Activated CD4-positive, alpha-beta T cell treated with anti-CD3 and anti-CD28 coated beads, Interleukin-2, amount 10 ng/mL, durations not matched to agents 24 days and 14 days (primary cell): ENCODE data around the gene RPL27. TPM values are rescaled to one million over a fixed set of nuclear protein-coding genes. Genes with fewer than 3 reads are reported as not detected.

Experiments used
- DNase-seq: peaks from one replicate; pipeline ENCODE4 v3.0.0; 2022
- H3K27ac Mint-ChIP-seq: one replicate; pipeline ENCODE4 v1.8.0; 2022; ENCODE audit warnings: mild to moderate bottlenecking, mixed read lengths
- H3K27me3 Mint-ChIP-seq: one replicate; pipeline ENCODE4 v1.8.0; 2022; ENCODE audit warnings: mixed read lengths
- H3K36me3 Mint-ChIP-seq: one replicate; pipeline ENCODE4 v1.8.0; 2022; ENCODE audit warnings: low read depth, mild to moderate bottlenecking, mixed read lengths
- H3K4me1 Mint-ChIP-seq: one replicate; pipeline ENCODE4 v1.8.0; 2021; ENCODE audit warnings: mixed read lengths
- H3K4me3 Mint-ChIP-seq: one replicate; pipeline ENCODE4 v1.8.0; 2022; ENCODE audit warnings: mild to moderate bottlenecking, moderate library complexity, mixed read lengths
- H3K9me3 Mint-ChIP-seq: one replicate; pipeline ENCODE4 v1.8.0; 2021; ENCODE audit warnings: mixed read lengths
- intact Hi-C: fragments of 100-400 bp; cut with micrococcal nuclease; formaldehyde crosslinking; loops from one replicate; pipeline ENCODE4 v1.15.1; 2023
- total RNA-seq: library from RNA; stranded (reverse); gene quantifications from 2 replicates; pipeline ENCODE4 v1.2.3, GENCODE V29; 2022

RPL27 gene
- total RNA-seq, 1 donor from 2014 or later, result 1,206 TPM

- H3K36me3 Mint-ChIP-seq, result no peaks in the 10 kb centered on the region
Observed at GRCh38 chr17:43031666-43032065, 33.4 kb downstream of the RPL27 start.

GRCh38 chr17:43033948-43034881 is 36.0 kb downstream of the RPL27 start:
- no peak for DNase-seq
- Mint-ChIP-seq H3K9me3 (no peaks in the 10 kb centered on the region), H3K4me3 (no peak overlapping the region), H3K27ac (no peak overlapping the region), H3K36me3 (no peaks in the 10 kb centered on the region), H3K27me3 (no peaks in the 10 kb centered on the region), H3K4me1 (no peaks in the 10 kb centered on the region)
- intact Hi-C loops, result no loop called here

More at GRCh38 chr17:43031666-43032065, 33.4 kb downstream of the RPL27 start:
- Mint-ChIP-seq H3K27ac (no peak overlapping the region), H3K4me3 (no peak overlapping the region), H3K9me3 (no peaks in the 10 kb centered on the region), H3K27me3 (peaks cover 1% of the 10 kb centered on the region), H3K4me1 (no peaks in the 10 kb centered on the region)
- intact Hi-C loops, result no loop called here
- no peak for DNase-seq

GRCh38 chr17:43034894-43035293 is 36.7 kb downstream of the RPL27 start:
- Mint-ChIP-seq H3K36me3 (no peaks in the 10 kb centered on the region), H3K27ac (no peak overlapping the region), H3K9me3 (no peaks in the 10 kb centered on the region), H3K27me3 (no peaks in the 10 kb centered on the region), H3K4me3 (no peak overlapping the region), H3K4me1 (no peaks in the 10 kb centered on the region)
- DNase-seq, result no peak
- intact Hi-C loops, result no loop called here

- H3K4me3 Mint-ChIP-seq, result no peak overlapping the region
- DNase-seq, result no peak
- peaks cover 12% of the 10 kb centered on the region for H3K36me3 Mint-ChIP-seq
- no peak overlapping the region for H3K27ac Mint-ChIP-seq
- H3K27me3 Mint-ChIP-seq, result no peaks in the 10 kb centered on the region
- intact Hi-C loops, result no loop called here
- no peaks in the 10 kb centered on the region for H3K4me1 Mint-ChIP-seq
- no peaks in the 10 kb centered on the region for H3K9me3 Mint-ChIP-seq
Observed at GRCh38 chr17:43039646-43040045, 41.4 kb downstream of the RPL27 start.

- H3K4me3 Mint-ChIP-seq, result no peak overlapping the region
- H3K36me3 Mint-ChIP-seq, result peaks cover 20% of the 10 kb centered on the region
- H3K27ac Mint-ChIP-seq, result no peak overlapping the region
- intact Hi-C loops, result no loop called here
- no peak for DNase-seq
- H3K27me3 Mint-ChIP-seq, result no peaks in the 10 kb centered on the region
- H3K9me3 Mint-ChIP-seq, result no peaks in the 10 kb centered on the region
- no peaks in the 10 kb centered on the region for H3K4me1 Mint-ChIP-seq
Observed at GRCh38 chr17:43040655-43041054, 42.4 kb downstream of the RPL27 start.

GRCh38 chr17:43042025-43042628 is 43.9 kb downstream of the RPL27 start:
- Mint-ChIP-seq H3K27me3 (no peaks in the 10 kb centered on the region), H3K4me1 (no peaks in the 10 kb centered on the region), H3K4me3 (no peak overlapping the region), H3K27ac (no peak overlapping the region), H3K9me3 (no peaks in the 10 kb centered on the region), H3K36me3 (peaks cover 22% of the 10 kb centered on the region)
- no peak for DNase-seq
- intact Hi-C loops, result no loop called here

GRCh38 chr17:43043307-43043706 is 45.1 kb downstream of the RPL27 start:
- Mint-ChIP-seq H3K36me3 (peaks cover 25% of the 10 kb centered on the region), H3K27ac (no peak overlapping the region), H3K9me3 (no peaks in the 10 kb centered on the region), H3K4me3 (no peak overlapping the region), H3K4me1 (no peaks in the 10 kb centered on the region), H3K27me3 (no peaks in the 10 kb centered on the region)
- intact Hi-C loops, result no loop called here
- no peak for DNase-seq

- no peaks in the 10 kb centered on the region for H3K4me1 Mint-ChIP-seq
- no peaks in the 10 kb centered on the region for H3K27me3 Mint-ChIP-seq
- H3K9me3 Mint-ChIP-seq, result no peaks in the 10 kb centered on the region
- DNase-seq, result no peak
- peaks cover 27% of the 10 kb centered on the region for H3K36me3 Mint-ChIP-seq
- no peak overlapping the region for H3K4me3 Mint-ChIP-seq
- H3K27ac Mint-ChIP-seq, result no peak overlapping the region
- intact Hi-C loops, result no loop called here
Observed at GRCh38 chr17:43044024-43044423, 45.8 kb downstream of the RPL27 start.

GRCh38 chr17:43051969-43052368 is 53.8 kb downstream of the RPL27 start:
- Mint-ChIP-seq H3K36me3 (peaks cover 40% of the 10 kb centered on the region), H3K4me1 (no peaks in the 10 kb centered on the region), H3K4me3 (no peak overlapping the region), H3K27ac (no peak overlapping the region), H3K9me3 (no peaks in the 10 kb centered on the region), H3K27me3 (no peaks in the 10 kb centered on the region)
- no peak for DNase-seq
- intact Hi-C loops, result no loop called here

Other genes with a start within 250 kb of the RPL27 start
- gene RAMP2, start 237.2 kb upstream of the RPL27 start, total RNA-seq, result not detected in 2 replicates
- gene VPS25, start 225.0 kb upstream of the RPL27 start, total RNA-seq, result 89.5 and 93.7 TPM in 2 replicates
- gene WNK4, start 217.8 kb upstream of the RPL27 start, total RNA-seq, result 0.12 TPM in 2 replicates
- 50.4 and 50.7 TPM in 2 replicates for gene COA3, start 199.7 kb upstream of the RPL27 start, total RNA-seq
- not detected in 2 replicates for gene CNTD1, start 199.6 kb upstream of the RPL27 start, total RNA-seq
- 94.1 and 106 TPM in 2 replicates for gene BECN1, start 174.1 kb upstream of the RPL27 start, total RNA-seq
- 232 and 250 TPM in 2 replicates for gene PSME3, start 165.0 kb upstream of the RPL27 start, total RNA-seq
- gene AOC2, start 153.8 kb upstream of the RPL27 start, total RNA-seq, result 3.3 and 4.2 TPM in 2 replicates
- gene AOC3, start 147.2 kb upstream of the RPL27 start, total RNA-seq, result 1.8 and 2.2 TPM in 2 replicates
- not detected in 2 replicates for gene G6PC1, start 97.6 kb upstream of the RPL27 start, total RNA-seq
- 78.2 and 78.4 TPM in 2 replicates for gene AARSD1, start 34.0 kb upstream of the RPL27 start, total RNA-seq
- 0.66 and 1.4 TPM in 2 replicates for gene PTGES3L, start 18.3 kb upstream of the RPL27 start, total RNA-seq
- 20.2 and 20.5 TPM in 2 replicates for gene RUNDC1, start 17.9 kb upstream of the RPL27 start, total RNA-seq
- gene IFI35, start 8.4 kb downstream of the RPL27 start, total RNA-seq, result 51.9 and 55.2 TPM in 2 replicates
- gene VAT1, start 24.0 kb downstream of the RPL27 start, total RNA-seq, result 17.9 and 18.8 TPM in 2 replicates
- 0.07 TPM in 2 replicates for gene RND2, start 26.8 kb downstream of the RPL27 start, total RNA-seq
- gene BRCA1, start 126.9 kb downstream of the RPL27 start, total RNA-seq, result 88.1 and 93.3 TPM in 2 replicates
- gene NBR1, start 172.8 kb downstream of the RPL27 start, total RNA-seq, result 51.2 and 53.5 TPM in 2 replicates
- 17.9 and 19.1 TPM in 2 replicates for gene TMEM106A, start 213.5 kb downstream of the RPL27 start, total RNA-seq
- gene CCDC200, start 230.2 kb downstream of the RPL27 start, total RNA-seq, result 0.65 and 0.92 TPM in 2 replicates
- 5,051 and 5,500 TPM in 2 replicates for gene RNU2-1, start 235.6 kb downstream of the RPL27 start, total RNA-seq